GM18951 (cell line): Measurements from ENCODE around the gene MBD3L2B.

Experiments
- POLR2A ChIP-seq: IDR thresholded peaks from 4 replicates; pipeline ENCODE4 v1.6.1; 2011; ENCODE audit warnings: mild to moderate bottlenecking; ENCODE audit not compliant: insufficient read length, insufficient read depth; ENCODE audit errors: extremely low read depth
- in situ Hi-C: fragments of 300-500 bp; cut with MboI; formaldehyde crosslinking; loops from one replicate; pipeline ENCODE4 v1.12.0; 2022; ENCODE audit warnings: low sequenced_read_pairs, mixed read lengths, inconsistent platforms; ENCODE audit not compliant: unreplicated experiment

The MBD3L2B gene

DNA sequence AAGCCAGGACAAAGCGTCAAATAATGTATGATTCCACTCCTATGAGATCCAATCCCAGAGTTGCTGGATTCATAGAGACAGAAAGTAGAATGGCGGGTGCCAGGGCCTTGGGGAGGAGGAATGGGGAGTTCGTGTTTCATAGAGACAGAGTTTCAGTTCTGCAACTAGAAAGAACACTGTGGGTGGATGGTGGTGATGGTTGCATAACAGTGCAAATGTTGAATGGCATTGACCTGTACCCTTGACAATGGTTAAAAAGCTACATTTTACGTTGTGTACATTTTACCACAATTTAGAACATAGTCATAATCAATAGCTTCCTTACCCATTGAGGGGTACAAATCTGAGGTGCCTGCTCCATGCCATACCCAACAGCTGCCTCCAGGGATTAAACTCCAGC lies 33.4 kb downstream of the MBD3L2B start:
- TF ChIP-seq POLR2A, result no peak
- in situ Hi-C loops, result no loop called here

DNA sequence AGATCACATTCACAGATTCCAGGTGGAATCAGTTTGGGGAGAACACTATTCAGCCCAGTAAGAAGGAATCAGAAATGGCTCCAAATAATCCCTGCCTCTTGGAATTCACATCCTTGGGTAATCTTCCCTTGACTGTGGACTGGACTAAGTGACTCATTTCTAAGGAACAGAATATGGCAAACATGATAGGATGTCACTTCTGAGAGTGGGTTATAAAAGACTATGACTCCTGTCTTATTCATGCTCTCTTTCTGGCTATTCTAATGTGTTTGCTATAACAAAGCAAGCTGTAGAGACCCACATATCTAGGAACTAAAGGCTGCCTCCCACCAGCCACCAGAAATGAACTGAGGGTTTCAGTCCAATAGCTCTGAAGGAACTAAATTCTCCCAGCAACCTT lies 37.8 kb downstream of the MBD3L2B start:
- in situ Hi-C loops, result no loop called here
- TF ChIP-seq POLR2A, result no peak

DNA sequence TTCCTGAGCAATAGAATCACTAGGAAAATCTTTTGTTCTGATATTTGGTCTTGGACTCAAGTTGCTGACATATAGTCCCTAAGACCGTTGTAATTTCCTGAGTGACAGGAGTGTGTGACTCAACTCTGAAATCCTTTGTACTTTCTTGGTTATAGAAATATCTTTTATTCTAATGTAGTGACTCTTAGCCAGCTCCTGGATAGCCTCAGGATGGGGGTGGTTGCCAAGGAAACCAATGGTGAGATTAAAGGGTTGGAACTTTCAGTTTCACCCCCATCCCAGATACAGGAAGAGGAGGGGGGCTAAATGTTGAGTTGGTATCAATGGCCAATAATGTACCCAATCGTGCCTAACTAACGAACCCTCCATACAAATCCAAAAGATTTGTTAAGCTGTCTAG lies 41.8 kb downstream of the MBD3L2B start:
- no peak for TF ChIP-seq POLR2A
- in situ Hi-C loops, result no loop called here

DNA sequence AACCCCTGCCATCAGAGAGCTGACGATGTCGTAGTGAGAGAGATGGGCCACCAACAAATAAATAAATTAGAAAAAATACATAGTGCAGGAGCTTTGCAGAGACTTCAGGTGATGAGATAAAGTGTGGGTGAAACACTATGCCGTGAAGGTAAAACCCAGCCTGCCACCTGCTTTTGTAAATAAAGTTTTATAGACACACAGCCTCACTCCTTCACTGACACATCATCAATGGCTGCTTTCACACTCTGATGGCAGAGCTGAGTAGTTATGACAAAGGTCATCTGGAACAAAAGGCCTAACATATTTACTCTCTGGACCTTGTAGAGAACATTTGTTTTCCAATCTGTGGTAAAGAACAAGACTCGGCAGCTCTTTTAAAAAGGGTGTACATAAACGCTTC lies 45.0 kb downstream of the MBD3L2B start:
- no peak for TF ChIP-seq POLR2A
- in situ Hi-C loops, result no loop called here

DNA sequence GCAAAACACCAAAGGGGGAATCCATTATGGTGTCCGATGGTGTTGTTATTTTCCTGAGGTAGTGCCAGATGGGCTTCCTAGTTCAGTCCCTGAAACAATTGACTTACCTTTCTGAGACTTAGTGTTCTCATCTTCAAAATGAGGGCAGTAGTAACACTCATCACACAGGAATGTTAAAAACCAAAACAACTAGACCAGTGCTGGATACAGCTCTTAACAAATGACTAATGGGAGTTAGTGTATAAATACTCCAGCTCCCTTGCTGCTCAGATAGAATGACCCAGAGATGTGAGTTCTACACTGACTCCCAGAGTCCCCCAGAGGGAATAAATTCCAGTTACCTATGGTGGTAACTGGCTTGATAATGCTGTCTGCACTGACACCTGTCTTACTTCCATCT lies 49.9 kb downstream of the MBD3L2B start:
- in situ Hi-C loops, result no loop called here

DNA sequence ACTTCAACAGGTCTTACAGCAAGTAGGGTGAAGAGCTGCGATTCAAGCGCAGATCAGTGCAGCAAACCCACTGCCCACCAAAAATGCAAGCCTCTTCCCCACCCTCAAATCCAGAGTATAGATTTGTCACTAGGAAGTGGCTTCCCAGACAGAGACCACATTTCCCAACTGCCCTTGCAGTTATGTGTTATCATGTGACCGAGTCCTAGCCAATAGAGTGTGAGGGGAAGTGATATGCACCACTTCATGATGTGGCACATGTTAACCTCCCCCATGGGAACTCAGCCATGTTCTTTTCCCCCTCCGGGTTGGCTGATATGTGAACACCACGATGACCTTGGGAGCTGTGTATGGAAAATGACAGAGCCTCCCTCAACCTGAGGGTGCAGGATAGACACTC lies 50.8 kb downstream of the MBD3L2B start:
- TF ChIP-seq POLR2A, result no peak
- in situ Hi-C loops, result no loop called here

More for the DNA sequence above, 49.9 kb downstream of the MBD3L2B start:
- no peak for TF ChIP-seq POLR2A

DNA sequence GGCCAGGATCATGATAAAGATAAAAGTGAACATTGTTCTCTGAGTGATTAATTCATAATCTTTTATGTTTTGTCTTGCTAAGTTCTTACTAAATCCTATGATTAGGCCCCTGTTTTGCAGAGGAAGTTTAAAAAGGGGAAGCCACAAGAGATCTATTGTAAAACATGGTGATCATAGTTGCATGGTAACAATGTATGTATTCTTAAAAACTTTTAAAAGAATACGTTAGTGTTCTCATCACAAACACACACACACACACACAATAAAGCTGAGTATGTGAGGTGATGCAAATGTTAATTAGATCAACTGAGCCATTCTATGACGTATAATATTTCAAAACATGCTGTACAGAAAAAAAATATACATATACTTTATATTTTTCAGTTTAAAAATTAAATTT lies 51.2 kb downstream of the MBD3L2B start:
- no peak for TF ChIP-seq POLR2A
- in situ Hi-C loops, result no loop called here

DNA sequence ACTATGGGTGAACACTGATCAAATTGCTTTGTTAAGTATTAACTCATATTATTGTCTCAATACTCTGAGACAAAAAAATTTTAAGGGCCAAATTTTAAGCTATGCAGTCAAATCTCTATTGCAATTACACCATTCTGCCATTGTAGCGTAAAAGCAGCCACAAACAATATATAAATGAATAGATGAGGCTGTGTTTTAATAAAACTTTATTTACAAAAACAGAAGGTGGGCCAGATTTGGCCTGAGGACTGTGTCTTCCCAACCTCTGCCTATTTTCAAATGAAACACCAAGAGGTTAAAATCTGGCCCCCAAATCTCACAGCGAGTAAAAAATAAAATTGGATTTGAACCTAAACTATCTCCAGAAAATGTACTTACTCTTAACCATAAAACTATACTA lies 51.7 kb downstream of the MBD3L2B start:
- in situ Hi-C loops, result no loop called here
- no peak for TF ChIP-seq POLR2A
